ENCODE results near the gene RAB11FIP3.
"Not testable (repeated sequence)": the region's sequence is repeated elsewhere in the genome, so short reads cannot be mapped to it uniquely, and the experiment has no call there.

Gene RAB11FIP3

DNA sequence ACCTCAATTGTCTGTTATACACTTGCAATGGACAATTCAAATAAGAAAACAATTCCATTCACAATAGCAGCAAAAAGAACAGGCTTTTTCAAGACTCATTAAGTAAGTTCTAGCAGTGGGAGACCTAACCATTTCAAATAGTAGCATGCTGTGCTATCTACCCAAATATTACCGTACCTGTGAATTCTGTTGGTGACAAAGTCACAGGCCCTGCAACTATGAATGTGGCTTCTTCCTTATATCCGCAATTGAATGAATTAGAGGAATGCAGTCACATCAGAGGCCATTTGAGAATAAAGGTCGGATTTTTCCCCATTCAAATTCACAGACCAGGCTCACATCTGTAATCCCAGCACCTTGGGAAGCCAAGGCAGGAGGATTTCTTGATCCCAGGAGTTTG lies 29.2 kb upstream of the RAB11FIP3 start:
- DNase-seq = no peak

DNA sequence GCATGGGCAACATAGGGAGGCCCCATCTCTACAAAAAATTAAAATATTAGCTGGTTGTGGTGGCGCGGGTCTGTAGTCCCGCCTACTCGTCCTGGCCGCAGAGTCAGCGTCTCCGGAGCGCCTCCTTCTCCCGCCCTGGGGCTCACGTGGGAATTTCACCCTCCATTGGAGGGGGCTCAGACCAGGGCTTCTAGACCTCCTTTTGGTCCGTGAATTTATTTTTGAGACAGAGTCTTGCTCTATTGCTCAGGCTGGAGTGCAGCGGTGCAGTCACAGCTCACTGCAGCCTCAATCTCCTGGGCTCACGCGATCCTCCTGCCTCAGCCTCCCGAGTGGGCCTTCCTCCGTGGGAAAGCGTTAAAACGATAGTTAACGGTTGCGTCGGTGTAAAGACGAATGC lies 28.8 kb upstream of the RAB11FIP3 start:
- no peak for DNase-seq

DNA sequence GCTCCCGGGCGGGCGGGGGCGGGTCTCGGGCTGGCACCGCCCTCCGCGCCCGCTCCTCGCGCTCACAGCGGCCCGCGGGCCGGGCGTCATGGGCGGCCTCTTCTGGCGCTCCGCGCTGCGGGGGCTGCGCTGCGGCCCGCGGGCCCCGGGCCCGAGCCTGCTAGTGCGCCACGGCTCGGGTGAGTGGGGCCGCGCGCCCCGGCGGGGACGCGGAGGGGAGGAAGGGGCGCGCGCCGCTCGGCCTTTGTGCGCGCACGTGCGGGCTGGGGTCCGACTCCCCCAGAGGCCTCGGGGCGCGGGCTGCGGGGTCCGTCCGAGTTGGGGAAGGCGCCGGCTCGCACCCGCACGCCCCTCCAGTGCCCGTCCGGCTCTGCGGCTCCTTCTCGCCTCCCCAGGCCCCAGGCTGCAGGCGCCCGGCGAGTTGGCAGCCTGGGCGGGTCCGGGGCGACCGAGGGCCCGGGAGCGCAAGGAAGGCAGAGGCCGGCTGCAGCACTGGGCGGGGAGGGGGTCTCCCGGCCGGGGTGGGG lies 28.3 kb upstream of the RAB11FIP3 start, which contains the start of gene NME4:
Gene NME4 (plus strand): TSS at position 65 of the 527 bp plus-strand sequence. CDS start 24 bp downstream, at position 89.
- DNase-seq = peak; percentile 31

DNA sequence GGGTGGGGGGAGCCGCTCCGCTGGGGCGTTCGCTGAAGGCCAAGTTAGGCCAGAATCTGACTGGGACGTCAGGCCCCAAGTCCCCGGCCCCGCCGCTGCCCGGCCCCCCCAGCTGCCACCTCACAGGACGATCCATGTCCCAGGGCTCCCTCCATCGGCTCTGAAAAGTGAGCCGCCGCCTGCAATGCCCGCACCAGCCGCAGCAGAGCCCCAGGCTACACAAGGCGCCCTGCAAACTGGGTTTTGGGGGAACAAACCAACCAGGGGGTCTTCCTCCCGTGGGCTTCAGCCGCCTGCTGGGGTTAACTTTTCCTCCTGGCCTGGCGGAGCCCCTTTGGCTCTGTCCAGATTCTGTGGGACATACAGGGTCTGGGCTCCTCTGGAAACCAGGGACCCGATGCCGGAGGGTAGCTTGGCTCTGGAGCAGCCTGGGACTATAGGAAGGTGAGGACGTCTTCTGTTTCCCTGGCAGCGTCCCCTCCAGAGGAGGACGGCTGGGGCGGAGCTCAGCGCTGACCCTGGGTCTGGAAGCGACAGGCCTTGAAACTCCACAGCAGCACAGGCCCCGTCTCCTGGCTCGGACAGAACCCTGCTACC lies 27.6 kb upstream of the RAB11FIP3 start:
- DNase-seq = no peak

DNA sequence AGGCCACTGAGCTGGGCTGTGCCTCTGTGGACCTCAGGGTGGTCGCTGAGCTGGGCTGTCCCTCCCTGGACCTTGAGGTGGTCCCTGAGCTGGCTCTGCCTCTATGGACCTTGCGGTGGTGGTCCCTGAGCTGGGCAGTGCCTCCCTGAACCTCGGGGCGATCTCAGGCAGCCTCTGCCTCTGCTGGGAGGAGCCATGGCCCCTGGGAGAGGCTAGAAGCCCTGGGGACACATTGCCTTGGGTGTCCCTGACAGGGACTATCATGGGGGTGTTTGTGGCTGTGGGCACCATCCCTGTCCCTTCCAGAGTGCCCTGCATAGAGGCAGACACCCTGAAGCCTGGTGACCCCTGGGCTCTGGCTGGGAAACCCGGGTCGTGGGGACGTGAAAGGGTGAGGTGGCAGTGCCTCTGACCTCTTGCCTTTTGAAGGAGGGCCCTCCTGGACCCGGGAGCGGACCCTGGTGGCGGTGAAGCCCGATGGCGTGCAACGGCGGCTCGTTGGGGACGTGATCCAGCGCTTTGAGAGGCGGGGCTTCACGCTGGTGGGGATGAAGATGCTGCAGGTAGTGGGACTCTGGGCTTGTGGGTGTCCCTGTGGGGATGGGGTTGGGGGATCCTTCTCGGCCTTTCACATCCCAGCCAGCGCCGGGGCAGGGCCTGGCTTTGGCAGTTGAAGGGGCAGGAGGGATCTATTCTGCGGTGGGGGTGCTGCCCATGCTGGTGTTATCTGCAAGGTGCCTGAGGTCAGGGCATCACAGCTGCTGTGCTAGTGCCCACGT lies 26.7 kb upstream of the RAB11FIP3 start:
- no peak for DNase-seq

DNA sequence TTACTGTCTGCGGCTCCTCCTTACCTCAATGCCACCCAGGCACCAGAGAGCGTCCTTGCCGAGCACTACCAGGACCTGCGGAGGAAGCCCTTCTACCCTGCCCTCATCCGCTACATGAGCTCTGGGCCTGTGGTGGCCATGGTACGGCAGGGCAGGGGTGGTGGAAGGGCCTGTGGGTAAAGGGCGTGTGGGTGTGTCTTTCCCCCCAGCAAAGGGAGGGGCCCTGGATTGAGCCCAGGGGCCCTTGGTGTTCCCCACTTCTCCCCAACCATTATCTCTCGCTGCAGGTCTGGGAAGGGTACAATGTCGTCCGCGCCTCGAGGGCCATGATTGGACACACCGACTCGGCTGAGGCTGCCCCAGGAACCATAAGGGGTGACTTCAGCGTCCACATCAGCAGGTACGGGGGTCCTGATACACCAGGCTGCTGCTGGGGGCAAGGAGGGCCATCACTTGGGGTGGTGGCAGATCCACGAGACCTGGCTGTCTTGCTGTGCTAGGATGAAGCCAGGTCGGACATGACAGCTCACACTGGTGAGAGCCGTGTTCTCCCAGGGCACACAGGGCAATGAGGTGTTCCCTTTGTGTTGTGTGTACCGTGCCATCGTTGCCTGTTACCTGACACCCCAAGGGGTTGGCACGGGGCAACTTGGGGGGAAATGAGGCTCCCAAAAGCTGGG lies 26.0 kb upstream of the RAB11FIP3 start:
- no peak for DNase-seq

DNA sequence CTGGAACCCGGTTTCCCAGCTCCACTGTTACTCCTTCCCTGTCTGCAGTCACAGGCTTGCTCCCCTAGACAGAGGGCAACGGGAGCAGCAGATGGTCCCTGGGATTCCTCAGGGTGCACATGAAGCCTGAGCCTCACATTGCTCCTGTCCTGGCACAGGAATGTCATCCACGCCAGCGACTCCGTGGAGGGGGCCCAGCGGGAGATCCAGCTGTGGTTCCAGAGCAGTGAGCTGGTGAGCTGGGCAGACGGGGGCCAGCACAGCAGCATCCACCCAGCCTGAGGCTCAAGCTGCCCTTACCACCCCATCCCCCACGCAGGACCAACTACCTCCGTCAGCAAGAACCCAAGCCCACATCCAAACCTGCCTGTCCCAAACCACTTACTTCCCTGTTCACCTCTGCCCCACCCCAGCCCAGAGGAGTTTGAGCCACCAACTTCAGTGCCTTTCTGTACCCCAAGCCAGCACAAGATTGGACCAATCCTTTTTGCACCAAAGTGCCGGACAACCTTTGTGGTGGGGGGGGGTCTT lies 25.3 kb upstream of the RAB11FIP3 start:
- DNase-seq = no peak

DNA sequence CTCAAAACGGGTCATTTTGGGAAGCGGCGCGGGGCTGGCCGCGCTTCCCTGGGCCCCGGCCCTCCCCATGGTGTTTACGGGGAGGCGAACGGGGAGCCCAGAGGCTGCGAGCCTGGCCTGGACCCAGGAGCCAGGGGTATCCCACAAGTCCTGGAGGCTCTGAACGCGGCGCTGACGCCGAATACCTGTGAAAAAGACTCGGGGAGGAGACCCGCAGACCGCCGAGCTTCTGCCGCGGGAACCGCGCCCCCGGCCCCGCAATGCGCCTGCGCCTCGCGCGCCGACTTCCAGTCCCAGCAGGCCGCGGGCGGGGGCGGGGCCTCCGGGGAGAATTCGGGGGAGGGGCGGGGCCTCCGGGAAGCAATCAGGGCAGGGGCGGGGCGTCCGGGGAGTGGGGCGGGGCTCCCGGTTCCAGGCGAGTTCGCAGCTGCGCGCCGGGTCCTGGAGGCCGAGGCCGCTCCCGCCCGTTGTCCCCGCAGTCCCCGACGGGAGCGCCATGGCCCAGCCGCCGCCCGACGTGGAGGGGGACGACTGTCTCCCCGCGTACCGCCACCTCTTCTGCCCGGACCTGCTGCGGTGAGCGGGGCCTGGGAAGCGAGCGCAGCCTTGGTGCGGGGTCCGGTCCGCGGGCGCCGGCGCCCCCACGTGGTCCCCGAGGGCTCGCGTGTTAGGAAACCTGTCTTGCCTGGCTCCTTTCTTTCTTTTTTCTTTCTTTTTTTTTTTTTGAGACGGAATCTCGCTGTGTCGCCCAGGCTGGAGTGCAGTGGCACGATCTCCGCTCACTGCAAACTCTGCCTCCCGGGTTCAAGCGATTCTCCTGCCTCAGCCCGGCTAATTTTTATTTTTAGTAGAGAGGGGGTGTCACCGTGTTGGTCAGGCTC lies 23.7 kb upstream of the RAB11FIP3 start, which contains the start of gene DECR2:
Gene DECR2 (plus strand): TSS at position 418 of the 881 bp plus-strand sequence. CDS start 79 bp downstream, at position 497.
- DNase-seq = peak; percentile 100

DNA sequence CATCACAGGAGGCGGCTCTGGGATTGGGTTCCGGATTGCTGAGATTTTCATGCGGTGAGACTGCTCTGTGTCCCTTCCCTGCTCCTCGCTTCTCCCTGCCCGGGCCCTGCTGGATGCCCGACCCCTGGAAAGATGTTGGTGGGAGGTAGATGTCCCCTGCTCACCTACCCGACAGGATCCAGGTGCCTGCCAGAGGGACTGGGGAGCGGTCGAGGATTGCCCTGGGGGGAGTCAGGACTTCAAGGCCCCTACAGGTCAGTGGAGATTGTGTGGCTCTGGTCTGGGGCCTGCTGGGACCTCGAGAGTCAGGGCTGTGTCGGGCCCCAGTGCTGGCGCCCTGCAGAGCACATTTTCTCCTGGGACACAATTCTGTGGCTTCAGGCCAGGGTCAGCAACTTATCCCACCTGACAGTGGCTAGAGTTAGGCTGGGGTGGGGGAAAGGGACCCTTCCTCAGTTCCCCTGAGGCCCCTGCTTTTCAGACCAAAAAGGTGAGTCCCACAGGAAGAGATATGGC lies 20.4 kb upstream of the RAB11FIP3 start:
- DNase-seq = no peak

DNA sequence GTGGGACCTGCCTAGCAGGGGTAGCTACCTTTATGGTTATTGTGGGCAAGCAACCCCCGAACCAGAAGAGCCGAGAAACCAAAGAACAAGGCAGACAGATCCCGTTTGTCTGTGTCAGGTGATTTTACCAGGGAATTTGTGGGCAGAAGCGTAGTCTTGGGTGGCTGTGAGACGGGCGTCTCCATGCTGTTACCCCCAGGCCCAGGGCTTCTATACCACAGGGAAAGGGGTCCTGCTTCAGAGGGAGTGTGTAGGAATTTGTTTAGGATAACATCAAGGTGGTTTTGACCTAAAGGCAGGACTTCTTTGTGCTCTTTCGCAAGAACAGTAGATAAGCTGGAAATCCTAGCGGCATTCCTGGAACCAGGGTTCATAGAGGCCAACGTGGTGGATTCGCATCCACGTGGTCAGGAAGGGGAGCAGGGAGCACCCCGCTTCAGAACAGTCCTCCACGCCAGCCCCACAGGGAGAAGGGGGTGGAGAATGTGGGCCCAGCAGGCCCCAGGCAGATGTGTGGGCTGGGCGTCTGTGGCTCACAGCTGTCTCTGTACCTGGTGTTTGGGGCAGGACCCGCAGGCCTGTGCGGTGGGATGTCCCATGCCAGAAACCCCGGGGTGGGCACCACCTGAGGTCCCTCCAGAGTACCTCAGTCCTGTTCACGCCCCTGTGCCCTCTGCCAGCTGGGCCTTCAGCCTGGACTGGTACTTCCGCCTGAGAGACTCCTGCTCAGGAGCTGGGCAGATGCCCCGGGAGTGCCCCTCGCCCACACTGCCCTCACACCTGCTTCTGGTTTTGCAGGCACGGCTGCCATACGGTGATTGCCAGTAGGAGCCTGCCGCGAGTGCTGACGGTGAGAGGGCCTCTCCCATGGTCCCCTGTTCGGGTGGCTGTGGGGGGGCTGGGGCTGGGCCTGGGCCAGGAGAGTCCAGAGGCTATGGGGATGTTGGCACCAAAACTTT lies 19.6 kb upstream of the RAB11FIP3 start:
- no peak for DNase-seq

DNA sequence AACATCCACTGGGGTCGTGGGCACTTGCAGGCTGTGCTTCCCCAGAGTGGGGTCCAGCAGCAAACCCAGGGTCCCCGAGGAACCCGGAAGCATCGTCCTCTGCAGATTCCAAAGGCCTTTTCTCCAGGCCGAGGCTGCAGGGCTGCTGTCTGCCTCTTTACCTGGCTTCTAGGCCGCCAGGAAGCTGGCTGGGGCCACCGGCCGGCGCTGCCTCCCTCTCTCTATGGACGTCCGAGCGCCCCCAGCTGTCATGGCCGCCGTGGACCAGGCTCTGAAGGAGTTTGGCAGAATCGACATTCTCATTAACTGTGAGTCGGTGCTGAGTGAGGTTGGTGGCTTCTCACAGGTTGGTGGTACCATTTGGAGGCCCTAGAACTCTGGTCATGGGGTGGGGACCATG lies 18.2 kb upstream of the RAB11FIP3 start:
- no peak for DNase-seq

DNA sequence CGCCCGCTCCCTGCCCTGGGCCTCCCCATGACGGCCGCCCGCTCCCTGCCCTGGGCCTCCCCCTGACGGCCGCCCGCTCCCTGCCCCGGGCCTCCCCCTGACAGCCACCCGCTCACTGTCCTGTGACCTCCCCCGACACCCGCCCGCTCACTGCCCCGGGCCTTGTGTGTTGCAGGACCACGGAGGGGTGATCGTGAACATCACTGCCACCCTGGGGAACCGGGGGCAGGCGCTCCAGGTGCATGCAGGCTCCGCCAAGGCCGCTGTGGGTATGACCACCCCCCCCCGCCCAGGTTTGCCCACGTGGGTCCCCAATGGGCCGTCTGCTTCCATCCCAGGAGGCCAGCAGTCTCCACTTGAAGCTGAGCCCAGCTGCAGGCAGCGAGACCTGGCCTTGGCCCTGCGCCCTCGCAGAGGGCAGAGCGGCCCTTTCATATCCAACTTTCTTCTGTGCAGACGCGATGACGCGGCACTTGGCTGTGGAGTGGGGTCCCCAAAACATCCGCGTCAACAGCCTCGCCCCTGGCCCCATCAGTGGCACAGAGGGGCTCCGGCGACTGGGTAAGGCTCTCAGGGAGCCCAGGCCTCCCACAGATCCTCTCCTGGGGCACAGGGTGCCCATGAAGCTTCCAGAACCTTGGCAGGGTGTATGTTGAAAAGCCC lies 14.8 kb upstream of the RAB11FIP3 start:
- no peak for DNase-seq

DNA sequence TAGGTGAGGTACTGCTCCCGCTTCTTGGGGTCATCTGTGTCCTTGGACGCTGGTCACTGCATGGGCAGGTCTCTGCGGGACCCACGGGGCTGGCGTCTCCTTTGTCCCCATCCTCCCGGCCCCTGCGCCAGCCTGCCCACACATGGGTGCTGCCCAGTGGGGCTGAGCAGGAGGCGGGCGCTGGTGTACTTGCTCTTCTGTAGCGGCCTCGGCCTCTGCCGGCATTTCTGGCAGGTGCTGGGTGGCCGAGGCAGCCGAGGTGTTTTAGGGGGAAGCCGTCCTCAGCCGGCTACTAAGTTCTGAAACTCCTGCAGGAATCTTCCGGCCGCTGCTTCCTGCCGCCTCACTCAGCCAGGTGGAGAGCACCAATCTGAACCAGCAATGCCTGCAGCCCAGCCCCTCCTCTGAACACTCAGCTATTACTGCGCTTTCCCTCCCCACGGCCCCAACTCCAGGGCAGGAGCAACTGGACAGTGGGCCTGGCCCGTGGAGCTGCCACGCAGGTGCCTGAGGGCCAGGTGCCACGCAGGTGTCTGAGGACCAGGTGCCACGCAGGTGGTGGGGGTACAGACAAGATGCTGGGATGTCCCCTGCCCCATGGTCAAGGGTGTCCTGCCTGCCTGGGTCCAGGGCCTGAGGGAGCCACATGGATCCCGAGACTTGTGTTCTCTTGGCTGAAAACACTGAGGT lies 13.7 kb upstream of the RAB11FIP3 start:
- no peak for DNase-seq

DNA sequence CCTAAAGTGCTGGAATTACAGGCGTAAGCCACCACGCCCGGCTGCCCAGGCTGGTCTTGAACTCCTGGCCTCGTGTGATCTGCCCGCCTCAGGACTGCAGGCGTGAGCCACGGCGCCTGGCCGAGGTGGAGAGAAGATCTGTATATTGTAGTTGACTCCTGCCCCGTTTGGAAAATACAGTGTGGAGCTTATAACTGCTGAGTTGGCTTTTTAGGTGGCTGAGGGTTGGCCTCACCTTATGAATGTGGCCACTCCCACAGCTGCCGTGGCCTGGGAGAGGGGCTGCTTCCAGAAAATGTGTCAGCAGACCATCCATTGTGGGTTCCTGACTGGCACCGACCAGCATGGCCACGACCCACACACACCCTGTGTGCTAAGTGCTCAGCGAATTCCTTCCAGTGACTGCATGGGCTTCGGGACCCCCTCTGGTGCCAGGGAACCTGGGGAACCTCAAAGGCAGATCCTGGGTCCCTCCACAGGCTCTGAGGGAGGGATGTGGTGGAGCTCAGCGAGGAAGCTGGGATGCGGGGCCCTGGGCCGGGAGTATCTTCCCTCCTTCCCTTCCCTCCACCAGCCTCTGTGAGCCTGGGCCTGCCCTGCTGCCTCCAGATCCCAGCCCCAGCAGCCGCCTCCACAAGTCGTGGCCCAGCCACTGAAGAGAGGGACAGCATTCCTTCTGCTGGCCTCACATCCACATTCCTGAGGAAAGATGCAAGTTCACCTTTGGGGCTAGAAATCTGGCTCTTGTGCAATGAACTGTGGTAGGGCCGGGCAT lies 10.9 kb upstream of the RAB11FIP3 start:
- no peak for DNase-seq

DNA sequence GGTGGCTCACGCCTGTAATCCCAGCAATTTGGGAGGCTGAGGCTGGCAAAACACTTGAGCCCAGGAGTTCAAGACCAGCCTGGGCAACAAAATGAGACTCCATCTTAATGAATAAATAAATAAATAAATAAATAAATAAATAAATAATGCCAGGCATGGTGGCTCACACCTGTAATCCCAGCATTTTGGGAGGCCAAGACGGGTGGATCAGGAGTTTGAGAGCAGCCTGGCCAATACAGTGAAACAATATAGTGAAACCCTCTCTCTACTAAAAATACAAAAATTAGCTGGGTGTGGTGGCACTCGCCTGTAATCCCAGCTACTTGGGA lies 10.3 kb upstream of the RAB11FIP3 start:
- DNase-seq = not testable (repeated sequence)

DNA sequence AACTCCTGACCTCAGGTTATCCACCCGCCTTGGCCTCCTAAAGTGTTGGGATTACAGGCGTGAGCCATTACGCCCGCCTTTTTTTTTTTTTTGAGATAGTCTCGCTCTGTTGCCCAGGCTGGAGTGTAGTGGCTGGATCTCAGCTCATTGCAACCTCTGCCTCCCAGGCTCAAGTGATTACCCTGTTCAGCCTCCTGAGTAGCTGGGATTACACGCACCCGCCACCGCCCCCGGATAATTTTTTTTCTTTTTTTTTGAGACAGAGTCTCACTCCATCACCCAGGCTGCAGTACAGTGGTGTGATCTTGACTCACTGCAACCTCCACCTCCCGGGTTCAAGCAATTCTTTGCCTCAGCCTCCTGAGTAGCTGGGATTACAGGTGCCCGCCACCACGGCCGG lies 3.3 kb upstream of the RAB11FIP3 start:
- not testable (repeated sequence) for DNase-seq

DNA sequence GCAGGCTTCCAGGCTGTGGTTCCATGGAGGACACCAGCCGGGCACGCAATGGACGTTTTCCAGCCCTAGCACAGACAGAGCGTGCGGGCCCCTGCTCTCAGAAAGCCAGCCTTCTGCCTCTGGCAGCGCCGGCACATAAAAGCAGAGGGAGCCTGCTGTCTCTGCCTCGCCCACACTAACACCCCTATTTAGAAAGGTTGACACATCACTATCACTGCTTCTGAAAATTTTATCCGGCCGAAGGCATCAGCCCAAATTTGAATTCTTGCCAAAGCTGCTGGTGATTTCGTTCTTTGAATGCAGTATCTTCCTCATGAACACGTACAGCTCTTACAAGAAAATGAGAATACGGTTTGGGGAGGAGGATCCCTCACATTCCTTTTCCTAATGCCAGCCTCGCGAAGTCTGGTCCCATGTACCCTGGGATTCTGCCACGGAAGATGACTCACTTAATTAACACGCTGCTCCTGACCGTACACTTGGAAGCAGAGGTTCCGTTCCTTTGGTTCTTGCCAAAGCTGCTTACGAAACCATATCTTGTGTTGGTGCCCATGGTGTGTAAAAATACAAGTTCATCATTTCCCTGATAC lies 1.3 kb upstream of the RAB11FIP3 start:
- no peak for DNase-seq

DNA sequence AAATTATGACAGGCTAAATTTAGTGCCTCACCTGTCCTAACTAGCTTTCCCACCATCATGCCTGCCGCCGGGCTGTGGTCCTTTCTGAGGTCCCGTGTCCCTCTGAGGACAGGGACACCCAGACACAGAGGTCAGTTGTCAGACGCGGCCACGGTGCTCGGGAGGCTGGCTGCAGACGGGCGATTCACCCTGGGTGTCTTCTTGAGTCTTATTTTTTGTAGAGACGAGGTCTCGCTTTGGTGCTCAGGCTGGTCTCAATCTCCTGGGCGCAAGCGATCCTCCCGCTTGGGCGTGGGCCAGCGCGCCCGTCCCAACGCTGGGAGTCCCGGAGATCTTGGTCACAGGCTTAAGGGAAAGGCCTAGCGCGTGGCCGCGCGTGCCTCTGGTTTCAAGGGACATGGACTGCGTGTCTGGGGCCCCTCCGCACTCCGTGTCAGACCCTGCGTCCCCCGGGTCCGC lies 797 bp upstream of the RAB11FIP3 start:
- no peak for DNase-seq
